AG04450 (cell line): ENCODE data around the gene PHF21B. TPM values are rescaled to one million over a fixed set of nuclear protein-coding genes. Genes with fewer than 3 reads are reported as not detected.

Source experiments
- CTCF ChIA-PET: fragments of 300-600, 350-600 bp; formaldehyde crosslinking; extraction: SDS; loops from one replicate; lab custom pipeline; 2022; ENCODE audit warnings: antibody characterized with exemption, inconsistent platforms; lab: Charles Lee
- POLR2A ChIA-PET: fragments of 350-600 bp; formaldehyde crosslinking; extraction: SDS; loops from one replicate; lab custom pipeline; 2021; ENCODE audit warnings: antibody characterized with exemption, inconsistent platforms; lab: Yijun Ruan, JAX
- DNase-seq: peaks from one replicate; pipeline ENCODE4 v3.0.0-alpha.2; 2011; ENCODE audit warnings: low read depth, low spot score
- H3K27ac ChIP-seq: one replicate; pipeline ENCODE4 v1.5.1; 2012; ENCODE audit warnings: low read depth, low read length, control low read depth
- H3K27me3 ChIP-seq: one replicate; pipeline ENCODE4 v1.6.0; 2012; ENCODE audit warnings: low read length; ENCODE audit not compliant: control insufficient read depth, insufficient read depth
- H3K4me3 ChIP-seq: 2 replicates; pipeline ENCODE4 v1.5.1; 2011; ENCODE audit warnings: mild to moderate bottlenecking, low read depth, low read length, control low read depth
- H3K9me3 ChIP-seq: 2 replicates; pipeline ENCODE4 v1.5.1; 2012; ENCODE audit warnings: low read length; ENCODE audit not compliant: control insufficient read depth, insufficient read depth
- polyA plus RNA-seq: library from polyadenylated mRNA; depleted of rRNA; stranded (reverse); fragments of >200 nt; gene quantifications from 2 replicates; pipeline ENCODE4 v1.2.3, GENCODE V29; 2011
- TF ChIP-seq, protein P1 (sequence below): IDR thresholded peaks from 2 replicates; pipeline ENCODE4 v1.5.1; 2011; ENCODE audit warnings: low read depth, low read length, control low read depth, inconsistent platforms

PHF21B gene
- polyA plus RNA-seq, 1 experiment: not detected

GRCh38 chr22:44882226-44882905, 127.4 kb downstream of the PHF21B start:
- Histone ChIP-seq H3K4me3 (no peak overlapping the region), H3K27me3 (peaks cover 5% of the 10 kb centered on the region), H3K9me3 (peaks cover 10% of the 10 kb centered on the region; the same call in 1 of the 2 replicates), H3K27ac (no peak overlapping the region)
- ChIA-PET CTCF (no interaction called here), POLR2A (no interaction called here)
- DNase-seq: no peak
- TF ChIP-seq, protein P1, sequence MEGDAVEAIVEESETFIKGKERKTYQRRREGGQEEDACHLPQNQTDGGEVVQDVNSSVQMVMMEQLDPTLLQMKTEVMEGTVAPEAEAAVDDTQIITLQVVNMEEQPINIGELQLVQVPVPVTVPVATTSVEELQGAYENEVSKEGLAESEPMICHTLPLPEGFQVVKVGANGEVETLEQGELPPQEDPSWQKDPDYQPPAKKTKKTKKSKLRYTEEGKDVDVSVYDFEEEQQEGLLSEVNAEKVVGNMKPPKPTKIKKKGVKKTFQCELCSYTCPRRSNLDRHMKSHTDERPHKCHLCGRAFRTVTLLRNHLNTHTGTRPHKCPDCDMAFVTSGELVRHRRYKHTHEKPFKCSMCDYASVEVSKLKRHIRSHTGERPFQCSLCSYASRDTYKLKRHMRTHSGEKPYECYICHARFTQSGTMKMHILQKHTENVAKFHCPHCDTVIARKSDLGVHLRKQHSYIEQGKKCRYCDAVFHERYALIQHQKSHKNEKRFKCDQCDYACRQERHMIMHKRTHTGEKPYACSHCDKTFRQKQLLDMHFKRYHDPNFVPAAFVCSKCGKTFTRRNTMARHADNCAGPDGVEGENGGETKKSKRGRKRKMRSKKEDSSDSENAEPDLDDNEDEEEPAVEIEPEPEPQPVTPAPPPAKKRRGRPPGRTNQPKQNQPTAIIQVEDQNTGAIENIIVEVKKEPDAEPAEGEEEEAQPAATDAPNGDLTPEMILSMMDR: no peak

- Histone ChIP-seq H3K4me3 (no peak overlapping the region), H3K9me3 (peaks cover 10% of the 10 kb centered on the region; the same call in 1 of the 2 replicates), H3K27ac (no peak overlapping the region), H3K27me3 (peaks cover 7% of the 10 kb centered on the region)
- TF ChIP-seq, protein P1: no peak
- ChIA-PET CTCF (no interaction called here), POLR2A (no interaction called here)
- no peak for DNase-seq
These were observed 128.2 kb downstream of the PHF21B start for GRCh38 chr22:44881624-44882023.

- no peak for DNase-seq
- no peak overlapping the region for H3K4me3 ChIP-seq
- H3K27me3 ChIP-seq: peaks cover 5% of the 10 kb centered on the region
- no peak overlapping the region for H3K27ac ChIP-seq
- peaks cover 8% of the 10 kb centered on the region; the same call in 1 of the 2 replicates for H3K9me3 ChIP-seq
- CTCF ChIA-PET: no interaction called here
- POLR2A ChIA-PET: interaction anchor here (0.7 kb wide), 1 partner anchor 475 kb away, joined by 3 read pairs; no protein-coding TSS in a partner anchor
- TF ChIP-seq, protein P1: no peak
These were observed 129.1 kb downstream of the PHF21B start for GRCh38 chr22:44880610-44881290.

- TF ChIP-seq, protein P1: no peak
- Histone ChIP-seq H3K9me3 (no peaks in the 10 kb centered on the region; the same call in 1 of the 2 replicates), H3K27me3 (peaks cover 5% of the 10 kb centered on the region), H3K27ac (no peak overlapping the region), H3K4me3 (no peak overlapping the region)
- ChIA-PET CTCF (no interaction called here), POLR2A (no interaction called here)
- DNase-seq: no peak
These were observed 130.5 kb downstream of the PHF21B start for GRCh38 chr22:44879301-44879680.
